ENCODE data around the gene GRAP. TPM values are rescaled to one million over a fixed set of nuclear protein-coding genes. Genes with fewer than 3 reads are reported as not detected.

Gene GRAP
- total and polyA plus RNA-seq, 2 donors (not counting 3 experiments of a cell fraction or from before 2014, with no cell fraction given): 32.1 to 43.6 TPM

DNA sequence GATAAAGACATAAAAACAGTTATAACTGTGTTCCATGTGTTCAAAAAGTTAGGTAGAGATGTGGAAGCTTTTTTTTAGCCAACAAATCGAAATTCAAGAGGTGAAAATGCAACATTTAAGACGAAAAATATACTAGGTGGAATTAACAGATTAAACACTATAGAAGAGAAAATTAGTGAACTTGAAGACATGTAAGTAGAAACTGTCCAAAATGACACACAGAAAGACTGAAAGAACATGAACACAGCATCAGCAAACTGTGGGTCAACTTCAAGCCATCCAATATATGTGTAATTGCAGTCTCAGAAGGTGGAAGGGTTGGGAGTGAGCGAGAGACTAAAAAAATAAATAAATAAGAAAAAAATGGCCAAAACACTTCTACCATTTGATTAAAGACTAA lies 51.5 kb downstream of the GRAP start:
- H3K27ac ChIP-seq (ENCODE audit: insufficient read depth, low read depth, low read length): no peak overlapping the region
- H2AFZ ChIP-seq (ENCODE audit: low read depth, low read length): no peak overlapping the region
- no peaks in the 10 kb centered on the region for H3K4me1 ChIP-seq (ENCODE audit: control insufficient read depth, extremely low read depth, insufficient read depth, low read length)
- BruUV-seq (replicated peaks): no TSS peak
- no peak overlapping the region for H3K4me2 ChIP-seq (ENCODE audit: insufficient read depth, low read length)
- H3K9me3 ChIP-seq (replicated peaks; ENCODE audit: control insufficient read depth, insufficient read depth, low read length): no peaks in the 10 kb centered on the region
- H3K27me3 ChIP-seq (ENCODE audit: control insufficient read depth in 2 of 2, insufficient read depth in 2 of 2, low read length in 2 of 2): no peaks in the 10 kb centered on the region
- POLR2A ChIA-PET: no interaction called here
- dilution Hi-C loops (cut with MboI; ENCODE audit: extremely low pct_ligation_motif_present, low sequenced_read_pairs): no loop called here
- H3K36me3 ChIP-seq (ENCODE audit: control insufficient read depth in 2 of 2, extremely low read depth in 1 of 2, insufficient read depth in 2 of 2, low read length in 2 of 2): peaks cover 0 to 2% of the 10 kb centered on the region in 2 experiments
- peaks cover 33% of the 10 kb centered on the region for H3K79me2 ChIP-seq (ENCODE audit: control insufficient read depth, insufficient read depth, low read length)
- H3K4me3 ChIP-seq (replicated peaks in 1 of 3; ENCODE audit: insufficient read depth in 1 of 3, low read depth in 1 of 3, low read length in 3 of 3): no peak overlapping the region
- CTCF ChIA-PET: no interaction called here
- TF ChIP-seq, protein P1, sequence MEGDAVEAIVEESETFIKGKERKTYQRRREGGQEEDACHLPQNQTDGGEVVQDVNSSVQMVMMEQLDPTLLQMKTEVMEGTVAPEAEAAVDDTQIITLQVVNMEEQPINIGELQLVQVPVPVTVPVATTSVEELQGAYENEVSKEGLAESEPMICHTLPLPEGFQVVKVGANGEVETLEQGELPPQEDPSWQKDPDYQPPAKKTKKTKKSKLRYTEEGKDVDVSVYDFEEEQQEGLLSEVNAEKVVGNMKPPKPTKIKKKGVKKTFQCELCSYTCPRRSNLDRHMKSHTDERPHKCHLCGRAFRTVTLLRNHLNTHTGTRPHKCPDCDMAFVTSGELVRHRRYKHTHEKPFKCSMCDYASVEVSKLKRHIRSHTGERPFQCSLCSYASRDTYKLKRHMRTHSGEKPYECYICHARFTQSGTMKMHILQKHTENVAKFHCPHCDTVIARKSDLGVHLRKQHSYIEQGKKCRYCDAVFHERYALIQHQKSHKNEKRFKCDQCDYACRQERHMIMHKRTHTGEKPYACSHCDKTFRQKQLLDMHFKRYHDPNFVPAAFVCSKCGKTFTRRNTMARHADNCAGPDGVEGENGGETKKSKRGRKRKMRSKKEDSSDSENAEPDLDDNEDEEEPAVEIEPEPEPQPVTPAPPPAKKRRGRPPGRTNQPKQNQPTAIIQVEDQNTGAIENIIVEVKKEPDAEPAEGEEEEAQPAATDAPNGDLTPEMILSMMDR (IDR thresholded peaks at IDR 0.05; ENCODE audit: extremely low read depth in 1 of 2, insufficient read depth in 1 of 2, low read depth in 1 of 2, low read length in 2 of 2): no peak
- TF ChIP-seq JUN (IDR thresholded peaks at IDR 0.05; ENCODE audit: borderline replicate concordance, insufficient read depth, insufficient read length, low read depth) (no peak), GATA2 (IDR thresholded peaks at IDR 0.05; ENCODE audit: insufficient read depth, insufficient read length, low read depth, low read length) (no peak), POLR2A (IDR thresholded peaks at IDR 0.05; ENCODE audit: low read depth, low read length) (no peak), EZH2 (IDR thresholded peaks at IDR 0.05; ENCODE audit: borderline replicate concordance, low read depth, low read length, severe bottlenecking) (no peak), MYC (IDR thresholded peaks at IDR 0.05; ENCODE audit: low read depth, low read length) (no peak), POLR2AphosphoS5 (IDR thresholded peaks at IDR 0.05; ENCODE audit: insufficient read depth, low read depth, low read length) (no peak), FOS (IDR thresholded peaks at IDR 0.05; ENCODE audit: borderline replicate concordance, insufficient read depth, low read length) (no peak)
- TF ChIP-seq, protein P2, sequence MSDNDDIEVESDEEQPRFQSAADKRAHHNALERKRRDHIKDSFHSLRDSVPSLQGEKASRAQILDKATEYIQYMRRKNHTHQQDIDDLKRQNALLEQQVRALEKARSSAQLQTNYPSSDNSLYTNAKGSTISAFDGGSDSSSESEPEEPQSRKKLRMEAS (IDR thresholded peaks at IDR 0.05; ENCODE audit: insufficient read depth, insufficient read length): no peak
- no peaks in the 10 kb centered on the region for H3K9me1 ChIP-seq (replicated peaks; ENCODE audit: control insufficient read depth, extremely low read depth, insufficient read depth, low read length)
- intact Hi-C loops (cut with micrococcal nuclease): no loop called here
- H4K20me1 ChIP-seq (replicated peaks; ENCODE audit: control insufficient read depth, extremely low read depth, insufficient read depth, low read length): no peaks in the 10 kb centered on the region
- no peak overlapping the region for H3K9ac ChIP-seq (replicated peaks; ENCODE audit: extremely low read depth, insufficient read depth, low read length)
- DNase-seq (ENCODE audit: low read depth, low spot score) (no peak), FAIRE-seq (no peak)
